GM08714 (cell line): ENCODE results near the gene VDR.
"Not testable (repeated sequence)": the region's sequence is repeated elsewhere in the genome, so short reads cannot be mapped to it uniquely, and the experiment has no call there.

ENCODE experiments used
- H3K4me3 ChIP-seq: fragments of 200-500 bp; sonication (Bioruptor generic); 2 replicates; pipeline ENCODE4 v1.5.1; 2014; ENCODE audit warnings: mild to moderate bottlenecking, low read length, inconsistent platforms
- ZNF274 ChIP-seq: IDR thresholded peaks from 2 replicates; pipeline ENCODE4 v1.6.1; 2012; ENCODE audit warnings: mild to moderate bottlenecking, low read depth, low read length

Gene VDR

DNA sequence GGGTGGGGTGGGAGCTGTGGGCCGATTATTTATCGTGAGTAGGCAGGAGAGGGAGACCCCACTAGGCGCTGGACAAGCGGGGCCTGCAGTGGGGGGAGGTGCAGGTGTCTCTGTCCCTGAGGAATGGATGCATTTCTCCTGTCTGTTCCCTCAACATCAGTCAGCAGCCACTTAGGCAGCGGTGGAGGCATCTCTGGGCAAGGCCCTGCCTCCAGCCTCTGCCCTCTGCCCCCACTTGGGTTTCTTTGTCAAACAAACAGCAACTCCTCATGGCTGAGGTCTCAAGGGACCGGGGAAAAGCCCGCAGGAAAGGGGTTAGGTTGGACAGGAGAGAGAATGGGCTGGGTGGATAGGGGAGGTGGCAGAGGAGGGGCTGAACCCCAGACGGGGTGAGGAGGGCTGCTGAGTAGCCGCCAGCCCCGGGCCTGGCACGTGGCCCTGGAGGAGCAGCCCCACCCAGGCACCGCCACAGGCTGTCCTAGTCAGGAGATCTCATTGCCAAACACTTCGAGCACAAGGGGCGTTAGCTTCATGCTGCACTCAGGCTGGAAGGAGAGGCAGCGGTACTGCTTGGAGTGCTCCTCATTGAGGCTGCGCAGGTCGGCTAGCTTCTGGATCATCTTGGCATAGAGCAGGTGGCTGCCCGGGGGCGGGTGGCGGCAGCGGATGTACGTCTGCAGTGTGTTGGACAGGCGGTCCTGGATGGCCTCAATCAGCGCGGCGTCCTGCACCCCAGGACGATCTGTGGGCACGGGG is 60.4 kb downstream of the VDR start:
- TF ChIP-seq ZNF274 = no peak
- H3K4me3 ChIP-seq = no peak overlapping the region

DNA sequence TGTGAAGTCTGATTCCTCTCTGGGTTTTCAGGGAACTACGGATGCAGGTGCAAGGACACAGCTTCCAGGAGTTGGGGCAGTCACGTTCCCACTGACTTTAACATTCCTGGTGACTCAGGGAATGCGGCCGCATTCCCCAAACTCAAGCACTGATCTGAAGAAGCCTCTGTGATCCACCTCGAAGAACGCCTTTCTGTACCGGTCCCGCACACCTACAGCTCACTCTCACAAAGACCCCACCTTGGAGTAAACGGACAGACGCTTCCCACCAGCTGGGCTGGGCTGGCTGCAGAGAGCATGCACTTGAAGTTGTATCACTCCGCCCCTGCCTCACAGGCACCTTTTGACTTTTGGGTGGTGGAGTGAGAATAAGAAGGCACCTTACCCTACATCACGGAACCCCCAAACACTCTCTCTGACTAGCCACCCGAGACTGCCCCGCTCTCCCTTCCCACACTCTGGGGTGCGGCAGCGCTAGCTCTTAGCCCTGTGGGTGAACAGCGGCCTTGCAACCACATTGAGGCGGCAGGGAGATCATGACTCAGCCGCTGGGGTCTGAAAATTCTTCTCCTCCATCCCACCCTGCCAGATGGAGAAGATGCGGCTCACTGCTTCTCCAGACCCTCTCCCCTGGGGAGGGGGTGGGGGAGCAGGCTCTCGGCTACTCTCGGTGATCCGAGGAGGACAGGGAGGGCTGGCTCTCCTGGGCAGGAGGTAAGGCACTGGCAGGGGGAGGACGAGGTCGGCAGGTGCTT is 61.4 kb downstream of the VDR start:
- H3K4me3 ChIP-seq = no peak overlapping the region
- TF ChIP-seq ZNF274 = no peak

DNA sequence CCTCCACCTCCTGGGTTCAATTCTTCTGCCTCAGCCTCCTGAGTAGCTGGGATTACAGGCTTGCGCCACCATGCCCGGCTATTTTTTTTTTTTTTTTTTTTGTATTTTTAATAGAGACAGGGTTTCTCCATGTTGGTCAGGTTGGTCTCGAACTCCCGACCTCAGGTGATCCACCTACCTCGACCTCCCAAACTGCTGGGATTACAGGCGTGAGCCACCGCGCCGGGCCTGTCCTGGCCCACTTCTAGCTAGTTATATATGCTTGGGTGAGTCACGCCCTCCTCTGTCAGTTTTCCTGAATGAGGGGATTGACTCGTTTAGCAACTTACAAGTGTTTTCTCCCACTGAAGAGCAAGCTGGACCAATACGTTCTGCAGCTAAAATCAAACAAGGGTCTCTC is 62.3 kb downstream of the VDR start:
- not testable (repeated sequence) for H3K4me3 ChIP-seq

DNA sequence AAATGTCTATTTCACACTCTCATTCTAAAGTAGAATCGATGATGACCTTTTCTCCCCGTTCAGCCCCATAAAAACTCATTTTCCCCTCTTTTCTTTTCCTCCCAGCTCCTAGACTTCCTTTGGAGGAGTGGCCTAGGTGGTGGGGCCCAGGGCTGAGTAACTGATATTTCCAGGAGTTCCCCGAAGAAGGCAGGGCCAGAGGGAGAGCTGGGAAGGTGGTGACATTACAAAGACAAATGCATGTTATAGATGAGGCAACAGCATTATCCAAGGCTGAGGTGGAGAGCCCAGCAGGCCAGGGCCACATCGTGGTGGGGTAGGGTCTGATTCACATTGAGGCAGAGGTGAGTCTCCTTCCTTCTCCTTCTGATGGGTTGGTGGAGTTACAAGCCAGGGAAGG is 62.9 kb downstream of the VDR start:
- TF ChIP-seq ZNF274 = no peak

DNA sequence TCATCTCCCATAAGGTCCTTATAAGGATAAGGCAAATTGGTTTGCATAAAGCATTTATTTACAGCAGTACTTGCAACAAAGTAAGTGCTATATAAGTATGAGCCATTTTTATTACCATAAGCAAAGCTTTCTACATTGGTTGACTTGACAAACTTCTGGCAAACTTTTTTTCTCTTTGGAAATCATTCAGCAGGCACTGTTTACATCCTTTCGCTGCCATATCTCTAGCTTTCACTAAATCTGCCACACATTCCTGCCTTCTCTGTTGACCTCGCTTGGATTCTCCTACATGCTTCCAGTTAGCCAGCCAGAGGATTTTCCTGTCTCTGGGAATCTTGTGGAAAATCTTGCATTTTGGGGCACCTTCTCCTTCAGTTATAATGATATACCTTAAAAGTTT is 63.3 kb downstream of the VDR start:
- no peak for TF ChIP-seq ZNF274
- no peak overlapping the region for H3K4me3 ChIP-seq

More for the DNA sequence above, 62.9 kb downstream of the VDR start:
- H3K4me3 ChIP-seq = no peak overlapping the region

DNA sequence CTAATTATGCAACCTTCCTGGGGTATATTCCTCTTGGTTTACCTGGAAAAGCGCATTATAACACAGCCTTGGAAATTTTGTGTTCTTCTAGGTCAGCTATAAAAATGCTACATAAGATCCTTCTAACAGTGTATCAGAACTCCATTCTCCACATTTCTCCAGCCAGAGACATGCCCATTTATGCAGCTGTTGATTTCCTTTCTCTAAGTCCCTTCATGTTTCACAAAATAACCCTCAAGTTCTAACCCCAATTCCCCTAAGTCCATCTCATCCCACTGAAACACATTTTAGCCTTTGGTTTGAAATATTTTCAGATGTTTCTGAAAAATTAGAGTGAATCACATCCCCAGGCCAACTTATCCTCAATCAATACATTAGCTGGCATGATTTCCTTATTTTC is 64.2 kb downstream of the VDR start:
- TF ChIP-seq ZNF274 = no peak
- H3K4me3 ChIP-seq = no peak overlapping the region

DNA sequence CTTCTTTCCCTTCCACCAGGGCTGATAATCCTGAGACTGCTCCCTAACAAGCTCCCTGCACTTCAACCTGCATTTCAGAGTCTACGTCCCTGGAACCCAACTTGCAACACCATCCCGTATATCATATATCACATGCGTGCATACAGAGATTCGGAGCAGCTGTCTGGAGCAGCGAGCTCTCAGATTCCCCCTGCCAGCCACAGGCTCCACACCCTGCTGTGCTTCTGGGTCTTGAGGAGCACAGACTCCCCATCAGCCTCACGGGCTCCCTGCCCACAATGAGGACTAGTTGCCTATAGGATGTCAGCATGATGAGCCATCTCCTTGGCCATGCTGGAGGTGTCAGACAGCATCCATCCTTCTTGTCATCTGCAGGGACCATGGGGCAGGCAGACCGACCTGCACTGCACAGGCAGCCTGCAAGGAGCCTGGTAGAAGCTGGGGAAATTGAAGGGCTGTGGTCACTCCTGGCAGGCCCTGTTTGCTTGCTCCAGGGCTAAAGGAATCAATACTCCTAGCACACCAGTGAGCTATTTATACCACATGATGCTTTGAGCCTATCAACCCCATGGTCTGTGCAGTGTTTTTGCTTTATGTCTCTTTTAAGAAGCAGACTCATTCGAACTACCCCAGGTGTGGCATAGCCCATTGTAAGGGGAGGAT is 65.4 kb downstream of the VDR start:
- TF ChIP-seq ZNF274 = no peak
- no peak overlapping the region for H3K4me3 ChIP-seq

DNA sequence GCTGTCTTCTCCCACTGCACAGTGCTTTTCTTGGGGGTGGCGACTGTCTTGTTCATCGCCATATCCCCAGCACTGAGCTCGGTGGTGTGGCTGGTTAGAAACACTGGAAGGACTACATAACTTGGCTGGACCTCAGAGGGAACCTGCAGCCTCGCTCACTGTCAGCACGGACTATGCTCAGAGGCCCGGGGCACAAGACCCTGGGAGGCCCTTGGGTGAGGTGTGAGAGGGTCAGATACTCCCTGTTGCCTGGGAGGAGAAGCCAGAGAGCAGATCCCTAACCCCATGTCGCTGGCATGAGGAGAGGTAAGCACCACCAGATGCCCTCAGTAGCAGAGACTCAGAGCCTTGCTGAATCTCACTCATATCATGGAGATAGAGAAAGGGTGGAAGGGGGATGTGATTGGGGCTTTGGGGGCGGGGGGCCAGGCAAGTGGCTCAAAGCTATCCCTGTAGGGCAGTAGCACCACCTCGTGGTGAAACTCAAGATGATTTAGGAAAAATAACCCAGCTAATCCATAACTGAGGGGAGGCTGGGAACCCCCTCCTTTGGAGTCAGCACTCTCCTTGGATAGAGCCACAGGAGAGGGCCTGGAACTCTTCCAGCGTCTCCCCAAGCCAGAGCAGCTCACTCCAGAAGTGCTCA is 66.4 kb downstream of the VDR start:
- H3K4me3 ChIP-seq = no peak overlapping the region
- TF ChIP-seq ZNF274 = no peak

DNA sequence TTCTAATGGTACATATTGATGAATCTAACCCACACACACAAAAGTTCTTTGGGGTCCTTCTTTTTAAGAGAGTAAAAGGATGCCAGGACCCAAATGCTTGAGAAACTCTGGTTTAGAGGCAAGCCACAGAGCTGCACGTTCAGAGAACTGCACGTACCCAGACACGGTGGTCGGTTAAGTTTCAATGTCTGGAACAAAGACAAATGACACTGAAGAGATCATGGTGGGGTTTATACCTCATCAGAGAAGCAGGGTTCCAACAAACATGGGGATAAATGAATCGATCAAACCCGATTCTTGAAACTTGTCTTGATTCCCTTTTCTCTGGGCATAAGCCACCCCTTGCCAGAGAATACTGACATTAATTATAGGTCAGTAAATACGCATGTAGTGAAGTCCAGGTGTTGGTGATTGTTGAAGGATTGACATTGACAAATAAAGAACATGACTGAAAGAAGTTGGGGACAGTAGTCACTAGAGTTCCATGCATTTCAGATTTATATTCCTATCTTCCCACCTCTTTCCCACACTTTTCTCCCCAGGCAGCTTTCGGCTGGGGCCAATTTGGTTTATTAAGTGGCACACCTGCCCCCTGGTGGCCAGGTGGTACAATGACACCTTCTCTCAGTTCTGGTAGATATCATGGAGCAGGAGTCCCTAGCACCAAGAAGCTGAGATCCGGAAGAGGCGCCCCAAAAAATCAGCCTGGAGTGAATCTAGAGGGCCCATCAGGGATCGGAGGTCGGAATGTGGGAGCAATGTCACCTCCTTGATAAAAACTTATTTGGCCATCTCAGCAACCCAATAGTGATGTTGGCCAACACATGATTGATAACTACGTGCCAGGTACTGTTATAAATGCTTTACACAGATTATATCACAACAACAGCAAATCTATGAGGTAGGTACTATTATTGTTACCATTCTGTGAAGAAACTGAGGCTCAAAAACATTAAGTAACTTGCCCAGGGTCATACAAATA is 67.3 kb downstream of the VDR start:
- no peak overlapping the region for H3K4me3 ChIP-seq
- TF ChIP-seq ZNF274 = no peak

DNA sequence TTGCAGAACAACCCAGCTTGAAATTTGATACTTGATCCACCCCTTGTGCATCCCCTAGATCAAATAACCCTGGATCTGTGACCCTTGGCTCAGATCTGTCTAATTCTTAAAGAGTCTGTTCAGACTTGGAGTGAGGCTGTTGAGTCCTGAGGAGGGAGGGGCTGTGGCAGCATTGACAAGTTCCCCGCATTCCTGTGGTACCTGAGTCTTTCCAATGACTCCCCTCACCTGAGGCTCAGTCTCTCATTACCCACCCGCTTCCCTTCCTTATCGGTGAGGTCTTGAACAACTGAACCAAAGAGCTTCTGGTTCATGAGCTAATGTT is 69.0 kb downstream of the VDR start:
- H3K4me3 ChIP-seq = no peak overlapping the region
- TF ChIP-seq ZNF274 = no peak

DNA sequence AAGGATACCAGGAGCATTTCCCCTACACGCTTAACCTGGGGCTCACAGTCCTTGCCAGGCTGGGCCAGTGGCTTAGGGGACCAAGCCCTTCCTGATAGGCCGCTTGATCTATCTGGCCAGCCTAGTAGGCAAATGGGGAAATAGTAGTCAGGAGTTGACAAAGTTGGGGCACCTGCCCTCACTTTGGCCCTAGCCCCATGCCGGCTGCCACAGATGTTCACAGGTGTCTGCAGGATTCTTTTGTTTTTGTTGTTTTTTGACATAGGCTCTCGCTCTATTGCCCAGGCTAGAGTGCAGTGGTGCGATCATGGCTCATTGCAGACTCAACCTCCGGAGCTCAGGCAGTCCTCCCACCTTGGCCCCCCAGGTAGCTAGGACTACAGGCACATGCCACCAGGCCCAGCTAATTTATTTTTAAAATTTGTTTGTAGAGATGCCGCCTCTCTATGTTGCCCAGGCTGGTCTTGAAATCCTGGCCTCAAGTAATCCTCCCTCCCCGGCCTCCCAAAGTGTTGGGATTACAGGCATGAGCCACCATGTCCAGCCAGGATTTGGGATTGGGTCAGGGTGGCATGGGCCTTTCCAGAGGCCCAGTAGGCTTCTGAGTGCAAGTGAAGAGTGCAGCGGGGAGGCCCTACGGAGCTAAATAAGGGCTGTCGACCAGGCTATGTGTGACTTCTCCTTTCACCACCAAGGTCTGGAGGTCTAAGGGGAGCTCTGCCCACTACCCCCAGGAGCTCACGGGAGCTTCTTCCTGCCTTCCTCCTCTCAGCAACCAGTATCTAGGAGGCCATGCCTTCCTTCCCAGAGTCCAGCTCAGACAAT is 69.6 kb downstream of the VDR start:
- TF ChIP-seq ZNF274 = no peak
- no peak overlapping the region for H3K4me3 ChIP-seq

DNA sequence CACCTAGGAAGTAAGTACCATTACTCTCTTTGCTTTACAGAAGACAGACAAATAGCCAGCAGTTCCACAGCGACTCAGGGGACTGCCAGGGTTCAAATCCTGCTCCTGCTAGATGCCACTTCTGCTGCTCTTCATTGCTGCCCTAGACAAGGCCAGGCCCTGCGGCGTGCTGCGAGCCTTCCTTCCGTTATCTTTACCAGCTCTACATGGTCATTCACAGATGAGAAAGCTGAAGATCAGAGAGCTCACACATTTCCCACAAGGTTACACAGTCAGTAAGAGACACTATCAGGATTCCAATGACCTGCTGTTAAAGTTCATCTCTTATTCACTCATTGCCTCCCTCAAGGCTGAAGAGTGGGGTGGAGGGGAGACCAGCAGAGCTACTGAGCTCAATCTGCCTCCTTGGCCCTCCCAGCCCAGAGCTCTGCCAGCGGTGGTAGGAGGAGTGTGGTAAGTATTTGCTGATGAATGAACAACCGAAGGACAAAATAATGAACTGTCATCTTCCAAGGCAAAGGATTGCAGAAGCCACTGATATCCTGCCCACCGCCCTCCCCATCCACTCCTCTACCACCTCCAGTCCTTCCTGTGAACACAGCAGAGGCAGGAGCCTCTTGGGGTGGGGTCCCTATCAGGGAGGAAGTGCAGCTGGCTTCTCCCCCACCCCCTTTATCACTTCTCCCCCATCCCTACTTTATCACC is 70.4 kb downstream of the VDR start:
- TF ChIP-seq ZNF274 = no peak
- H3K4me3 ChIP-seq = no peak overlapping the region

DNA sequence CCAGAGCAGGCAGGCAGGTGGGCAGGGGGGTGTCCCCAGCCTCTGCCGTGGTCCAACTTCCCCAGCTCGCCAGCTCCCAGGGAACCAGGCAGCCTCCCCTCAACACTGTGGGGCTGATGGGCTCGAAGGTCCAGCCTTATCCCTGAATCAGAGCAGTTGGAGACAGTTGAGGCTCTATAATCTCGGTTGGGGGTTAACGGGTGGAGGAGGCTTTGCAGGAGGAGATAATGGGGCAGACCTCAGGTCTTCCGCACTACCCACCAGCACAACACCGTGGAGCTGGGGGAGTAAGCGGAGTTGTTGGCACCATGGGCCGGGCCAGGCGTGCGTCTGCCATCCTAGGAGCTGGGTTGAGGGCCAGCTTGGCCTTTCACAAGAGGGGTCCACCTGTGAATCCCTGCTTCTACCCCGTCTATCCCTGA is 71.2 kb downstream of the VDR start:
- TF ChIP-seq ZNF274 = no peak
- no peak overlapping the region for H3K4me3 ChIP-seq
